Keratinocyte (primary cell): ENCODE results near the gene RERE. TPM values are rescaled to one million over a fixed set of nuclear protein-coding genes. Genes with fewer than 3 reads are reported as not detected.

Source experiments
- DNase-seq: peaks from one replicate; pipeline ENCODE4 v3.0.0-alpha.2; 2011; ENCODE audit warnings: low read depth, missing footprints, low spot score
- FAIRE-seq: peaks from 2 replicates; lab custom pipeline; 2011; peaks lifted over from hg19 to GRCh38; lab: Jason Lieb, UNC
- H2AFZ ChIP-seq: 2 replicates; pipeline ENCODE4 v1.6.0; 2012; ENCODE audit warnings: low read length, control low read depth, inconsistent platforms; ENCODE audit not compliant: control insufficient read depth
- H3K27ac ChIP-seq: 2 replicates; pipeline ENCODE4 v1.5.1; 2011; ENCODE audit warnings: low read length; ENCODE audit not compliant: control insufficient read depth, insufficient read depth
- H3K27me3 ChIP-seq: 3 replicates; pipeline ENCODE4 v1.6.0; 2011; ENCODE audit warnings: low read length; ENCODE audit not compliant: control insufficient read depth, insufficient read depth; ENCODE audit errors: extremely low read depth
- H3K36me3 ChIP-seq, 2 experiments: 2 replicates in 1 of 2; 3 replicates in 1 of 2; pipeline ENCODE4 v1.5.1; 2011; ENCODE audit warnings: low read length in 2 of 2, mild to moderate bottlenecking in 1 of 2; ENCODE audit not compliant: control insufficient read depth in 2 of 2, insufficient read depth in 2 of 2; ENCODE audit errors: extremely low read depth in 1 of 2
- H3K4me1 ChIP-seq: 3 replicates; pipeline ENCODE4 v1.5.1; 2011; ENCODE audit warnings: low read length; ENCODE audit not compliant: control insufficient read depth, insufficient read depth; ENCODE audit errors: extremely low read depth
- H3K4me2 ChIP-seq: 3 replicates; pipeline ENCODE4 v1.6.0; 2011; ENCODE audit warnings: low read depth, low read length; ENCODE audit not compliant: control insufficient read depth, insufficient read depth; ENCODE audit errors: extremely low read depth
- H3K4me3 ChIP-seq, 3 experiments: fragments of 200-600 bp in 1 of 3; sonication (generic) in 1 of 3; 2 replicates in 2 of 3; 3 replicates in 1 of 3; pipeline ENCODE4 v1.5.1; 2011 to 2016; ENCODE audit warnings: low read length in 3 of 3, mild to moderate bottlenecking in 3 of 3, control low read depth in 2 of 3, inconsistent platforms in 1 of 3, low read depth in 1 of 3, mixed read lengths in 1 of 3, mixed run types in 1 of 3, moderate library complexity in 1 of 3; ENCODE audit not compliant: control insufficient read depth in 2 of 3, insufficient read depth in 2 of 3; ENCODE audit errors: extremely low read depth in 1 of 3
- H3K79me2 ChIP-seq: 2 replicates; pipeline ENCODE4 v1.6.0; 2012; ENCODE audit warnings: low read length; ENCODE audit not compliant: control insufficient read depth, insufficient read depth
- H3K9ac ChIP-seq: 3 replicates; pipeline ENCODE4 v1.6.0; 2011; ENCODE audit warnings: low read length; ENCODE audit not compliant: control insufficient read depth, insufficient read depth; ENCODE audit errors: extremely low read depth
- H3K9me1 ChIP-seq: 3 replicates; pipeline ENCODE4 v1.6.0; 2011; ENCODE audit warnings: low read length; ENCODE audit not compliant: control insufficient read depth, insufficient read depth; ENCODE audit errors: extremely low read depth
- H3K9me3 ChIP-seq: 2 replicates; pipeline ENCODE4 v1.5.1; 2012; ENCODE audit warnings: low read depth, low read length; ENCODE audit not compliant: control insufficient read depth
- H4K20me1 ChIP-seq: 3 replicates; pipeline ENCODE4 v1.6.0; 2011; ENCODE audit warnings: low read length; ENCODE audit not compliant: control insufficient read depth, insufficient read depth; ENCODE audit errors: extremely low read depth
- CTCF ChIP-seq, 3 experiments: IDR thresholded peaks in 1 of 3; conservative IDR thresholded peaks in 1 of 3; optimal IDR thresholded peaks in 1 of 3; 2 replicates in 2 of 3; 3 replicates in 1 of 3; pipeline versions ENCODE3 to v1.5.1; 2011; ENCODE audit warnings: low read length in 3 of 3, mild to moderate bottlenecking in 3 of 3, moderate library complexity in 2 of 3, control low read depth in 1 of 3, inconsistent platforms in 1 of 3; ENCODE audit not compliant: insufficient read depth in 2 of 3; ENCODE audit errors: extremely low read depth in 1 of 3
- EZH2 ChIP-seq: IDR thresholded peaks from one replicate; pipeline ENCODE4 v1.6.1; 2012; ENCODE audit warnings: inconsistent platforms, mild to moderate bottlenecking, low read length, moderate library complexity
- dilution Hi-C: fragments of 300-500 bp; cut with MboI; formaldehyde crosslinking; loops from one replicate; pipeline ENCODE4 v1.7.0; 2020; ENCODE audit warnings: low sequenced_read_pairs; ENCODE audit not compliant: extremely low pct_ligation_motif_present
- polyA plus RNA-seq, 5 experiments: library from polyadenylated mRNA; depleted of rRNA in 3 of 5; stranded (reverse) in 3 of 5; stranded (forward) in 1 of 5; unstranded in 1 of 5; fragments of >200 nt; gene quantifications; 1 replicate in 1 of 5; 2 replicates in 3 of 5; 3 replicates in 1 of 5; pipeline versions ENCODE4 v1.2.1 to v1.2.3, GENCODE V29; 2011 to 2012; ENCODE audit warnings: missing spikeins in 2 of 5, low read depth in 1 of 5, low replicate concordance in 1 of 5

The RERE gene
- polyA plus RNA-seq, 1 donor (not counting 4 experiments of a cell fraction or from before 2014, with no cell fraction given), result 3.8 TPM

- Histone ChIP-seq H3K4me3 (no peak overlapping the region), H3K27me3 (no peaks in the 10 kb centered on the region), H3K9me3 (no peaks in the 10 kb centered on the region), H2AFZ (no peak overlapping the region), H3K79me2 (no peaks in the 10 kb centered on the region), H3K36me3 (peaks cover 4% of the 10 kb centered on the region in 2 experiments), H3K9me1 (no peaks in the 10 kb centered on the region), H3K4me1 (no peaks in the 10 kb centered on the region), H3K9ac (no peak overlapping the region), H3K4me2 (no peak overlapping the region), H4K20me1 (no peaks in the 10 kb centered on the region), H3K27ac (no peak overlapping the region)
- DNase-seq, result no peak
- dilution Hi-C loops, result no loop called here
- FAIRE-seq, result no peak
- TF ChIP-seq CTCF (optimal IDR thresholded peaks at IDR 0.05 in 1 of 3, IDR thresholded peaks at IDR 0.05 in 1 of 3, conservative IDR thresholded peaks at IDR 0.05 in 1 of 3; ENCODE audit: extremely low read depth in 1 of 3, insufficient read depth in 2 of 3, low read length in 3 of 3) (no peak), EZH2 (no peak)
Measured at GRCh38 chr1:8497210-8497819, 320.1 kb downstream of the RERE start.

GRCh38 chr1:8496473-8496872 is 321.0 kb downstream of the RERE start:
- no peak overlapping the region for H3K9ac ChIP-seq
- H3K9me3 ChIP-seq, result no peaks in the 10 kb centered on the region
- no peaks in the 10 kb centered on the region for H3K79me2 ChIP-seq
- DNase-seq (no peak), FAIRE-seq (no peak)
- no peak overlapping the region for H3K4me2 ChIP-seq
- H3K4me1 ChIP-seq, result no peaks in the 10 kb centered on the region
- TF ChIP-seq CTCF (optimal IDR thresholded peaks at IDR 0.05 in 1 of 3, IDR thresholded peaks at IDR 0.05 in 1 of 3, conservative IDR thresholded peaks at IDR 0.05 in 1 of 3; ENCODE audit: extremely low read depth in 1 of 3, insufficient read depth in 2 of 3, low read length in 3 of 3) (no peak), EZH2 (no peak)
- dilution Hi-C loops, result no loop called here
- H3K4me3 ChIP-seq, result no peak overlapping the region
- H3K36me3 ChIP-seq, result peaks cover 4% of the 10 kb centered on the region in 2 experiments
- H3K27ac ChIP-seq, result no peak overlapping the region
- no peaks in the 10 kb centered on the region for H3K9me1 ChIP-seq
- no peaks in the 10 kb centered on the region for H4K20me1 ChIP-seq
- no peak overlapping the region for H2AFZ ChIP-seq
- H3K27me3 ChIP-seq, result no peaks in the 10 kb centered on the region
